Fibroblast of peridontal ligament (primary cell): ENCODE results near the gene PCNX4.

Source experiments
- DNase-seq: peaks from one replicate; pipeline ENCODE4 v3.0.0-alpha.2; 2010; ENCODE audit errors: extremely low read depth

The PCNX4 gene

DNA sequence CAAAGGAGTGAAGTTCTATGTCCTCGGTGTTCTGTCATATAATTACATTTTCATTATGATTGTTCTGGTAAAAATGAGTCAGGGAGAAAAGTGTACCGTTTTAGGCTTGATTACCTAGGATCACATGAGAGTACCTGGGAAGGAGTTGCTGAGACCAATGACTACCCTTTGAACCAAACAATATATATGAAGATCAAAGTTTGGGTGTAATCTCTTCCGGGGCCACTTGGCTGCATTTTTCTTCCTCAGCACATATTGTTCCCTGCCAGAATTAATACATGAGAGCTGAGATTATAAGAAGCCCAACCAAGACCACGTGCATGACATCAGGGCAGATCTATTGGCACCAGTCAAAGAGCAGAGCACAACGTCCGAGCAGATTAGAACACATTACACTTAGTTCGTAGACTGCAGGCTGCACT, 114.5 kb downstream of the PCNX4 start:
- DNase-seq, result no peak

DNA sequence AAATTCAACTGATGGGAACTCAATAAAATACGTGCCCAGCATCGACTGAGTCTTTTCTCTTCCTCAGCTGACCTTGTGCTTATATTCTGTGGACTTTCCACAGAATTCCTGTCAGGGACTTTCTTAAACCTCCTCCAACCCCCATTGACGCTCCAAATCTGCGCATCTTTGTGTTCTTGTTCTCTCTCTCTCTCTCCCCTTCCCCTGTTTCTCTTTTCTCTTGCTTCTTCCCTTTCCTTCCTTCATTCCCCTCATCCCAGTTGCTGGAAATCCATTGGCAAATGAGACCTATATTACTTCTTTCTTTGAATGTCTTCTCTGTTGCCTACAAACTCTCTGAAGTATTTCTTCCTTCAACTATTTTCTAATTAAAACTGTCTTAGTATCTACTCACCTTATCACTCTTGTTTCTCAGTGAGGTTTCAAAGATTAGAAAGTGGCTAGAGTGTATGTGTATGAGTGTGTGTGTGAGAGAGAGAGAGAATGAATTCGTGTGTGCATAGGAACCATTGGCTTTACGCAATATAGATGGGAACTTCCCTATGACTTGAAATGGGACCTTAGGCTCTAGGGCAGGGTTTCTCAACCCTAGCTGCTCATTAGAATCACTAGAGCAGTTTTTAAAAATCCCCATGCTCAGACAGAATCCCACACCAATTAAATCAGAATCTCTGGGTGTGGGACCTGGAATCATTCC, 115.3 kb downstream of the PCNX4 start:
- DNase-seq, result no peak

DNA sequence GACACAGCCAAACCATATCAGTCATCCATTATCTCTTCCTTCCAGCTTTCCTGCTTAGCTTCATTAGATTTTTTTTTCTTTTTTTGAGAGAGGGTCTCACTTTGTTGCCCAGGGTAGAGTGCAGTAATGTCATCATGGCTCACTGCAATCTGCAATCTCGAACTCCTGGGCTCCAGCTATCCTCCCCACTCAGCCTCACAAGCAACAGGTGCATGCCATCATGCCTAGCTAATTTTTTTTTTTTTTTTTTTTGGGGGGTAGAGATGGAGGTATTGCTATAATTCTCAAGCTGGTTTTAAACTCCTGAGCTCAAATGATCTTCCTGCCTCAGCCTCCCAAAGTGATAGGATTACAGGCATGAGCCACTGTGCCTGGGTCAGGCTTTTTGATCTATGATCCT, 119.0 kb downstream of the PCNX4 start:
- DNase-seq, result no peak

DNA sequence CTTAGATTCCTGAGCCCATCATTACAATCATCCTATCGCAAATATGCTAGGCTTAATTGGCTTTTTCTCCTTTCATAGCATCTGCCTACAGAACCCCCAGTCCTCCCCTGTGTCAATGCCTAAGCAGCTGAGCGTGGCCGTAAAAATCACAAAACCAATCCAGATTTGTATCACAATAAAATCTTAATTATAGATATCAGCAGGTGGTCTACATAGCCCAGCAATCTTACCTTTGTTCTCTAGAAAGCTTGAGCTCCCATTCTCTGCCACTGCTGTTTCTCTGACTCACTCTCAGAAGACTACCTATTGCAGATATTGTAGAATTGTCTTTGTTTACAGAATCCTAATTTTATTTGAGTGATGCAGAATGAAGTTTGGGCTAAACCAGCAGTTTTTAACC, 119.4 kb downstream of the PCNX4 start:
- no peak for DNase-seq

DNA sequence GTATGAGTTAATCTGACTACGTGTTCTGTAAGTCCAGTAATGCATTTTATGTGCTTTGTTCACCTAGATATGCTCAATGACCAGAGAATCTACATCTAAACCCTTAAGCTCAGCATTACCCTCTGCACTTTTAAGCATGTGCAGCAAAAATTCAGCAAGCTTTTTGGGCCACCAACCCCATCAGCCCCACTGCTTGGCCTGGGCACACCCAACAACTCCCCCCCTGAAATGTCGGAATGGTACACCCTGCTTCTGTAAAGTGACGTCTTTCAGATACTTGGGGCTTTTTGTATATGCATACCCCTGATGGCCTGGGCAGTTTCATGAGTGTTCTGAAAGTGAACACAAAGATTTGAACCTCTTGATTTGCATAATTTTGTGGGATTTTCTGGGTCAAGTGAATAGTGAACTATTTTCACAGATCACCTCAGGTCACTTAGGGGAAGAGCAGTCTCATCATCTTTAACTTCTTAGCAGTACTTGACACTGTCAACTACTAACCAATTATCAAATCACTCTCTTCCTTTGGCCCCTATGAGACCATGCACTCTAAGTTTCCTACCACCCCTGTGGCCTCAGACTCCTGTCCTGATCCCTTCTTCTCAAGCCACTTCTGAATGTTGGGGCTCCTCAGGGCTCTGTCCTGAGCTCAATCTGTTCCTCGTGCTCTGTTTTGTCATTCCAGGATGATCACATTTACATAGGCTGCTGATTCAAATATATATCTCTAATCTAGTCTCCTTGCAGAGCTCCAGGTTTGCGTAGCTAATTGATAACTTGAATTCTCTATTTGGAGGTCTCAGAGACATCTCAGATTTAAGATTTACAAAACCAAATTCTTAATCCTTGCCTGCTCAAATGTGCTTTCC, 121.0 kb downstream of the PCNX4 start:
- no peak for DNase-seq

DNA sequence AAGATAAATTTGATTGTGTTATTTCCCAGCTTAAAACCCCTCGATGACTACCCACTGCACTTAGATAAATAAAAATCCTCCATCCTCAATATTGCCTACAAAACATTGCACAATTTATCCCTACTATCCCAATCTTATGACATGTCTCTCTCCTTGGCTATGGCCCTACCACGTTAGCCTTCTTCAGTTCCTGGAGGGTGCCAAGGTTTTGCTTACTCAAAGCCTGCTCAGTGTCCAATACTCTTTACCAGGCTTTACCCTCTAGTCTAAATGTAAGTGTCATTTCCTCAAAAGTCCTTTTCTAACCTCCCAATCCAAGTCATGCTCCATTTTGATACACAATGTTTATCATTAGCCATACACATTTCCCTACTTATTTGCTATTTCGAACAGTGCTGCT, 122.3 kb downstream of the PCNX4 start:
- DNase-seq, result no peak

DNA sequence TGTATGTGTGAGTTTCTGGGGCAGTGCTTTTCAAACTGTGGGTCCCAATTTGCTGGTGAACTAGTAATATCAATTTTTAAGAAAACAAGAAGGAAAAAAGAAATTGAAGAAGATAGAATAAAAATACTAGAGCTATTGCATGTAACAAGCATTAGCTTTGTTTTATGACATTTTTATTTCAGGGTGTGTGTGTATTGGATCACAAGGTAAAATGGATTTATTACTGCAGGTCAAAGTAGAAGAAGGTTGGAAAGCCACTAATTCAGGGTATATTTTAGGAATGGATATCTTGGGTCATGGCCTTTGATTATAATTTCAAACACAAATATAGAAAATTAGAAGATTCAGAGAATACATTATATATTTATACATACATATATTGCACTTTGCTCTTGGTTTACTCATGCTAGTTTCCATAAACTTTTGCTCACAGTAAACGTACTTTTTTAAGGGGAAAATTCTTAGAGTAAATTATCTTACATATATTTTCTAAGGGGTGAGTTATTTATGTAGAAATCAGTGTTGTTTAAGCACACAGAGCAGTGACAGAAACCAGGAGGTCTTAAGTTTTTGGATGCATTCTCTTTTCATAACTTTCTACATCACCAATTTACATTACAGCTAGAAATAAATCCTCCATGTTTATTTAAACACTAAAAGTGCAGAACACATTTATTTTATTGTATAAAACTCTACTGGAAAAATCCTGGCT, 122.8 kb downstream of the PCNX4 start:
- no peak for DNase-seq

DNA sequence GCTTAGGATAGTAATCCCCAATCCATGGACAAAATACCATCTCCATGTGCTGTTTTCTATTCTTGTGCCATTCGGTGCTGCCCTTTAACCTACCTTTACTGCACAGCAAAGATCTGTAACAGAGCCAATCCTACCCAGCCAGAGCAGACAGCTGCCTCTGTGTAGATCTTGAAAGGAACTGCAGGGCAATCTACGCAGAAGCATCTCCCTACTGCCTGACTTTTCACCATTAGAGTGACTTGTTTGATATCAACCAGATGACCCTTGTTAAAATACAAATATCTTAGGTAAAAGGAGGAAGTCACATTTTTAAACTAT, 123.4 kb downstream of the PCNX4 start:
- no peak for DNase-seq

DNA sequence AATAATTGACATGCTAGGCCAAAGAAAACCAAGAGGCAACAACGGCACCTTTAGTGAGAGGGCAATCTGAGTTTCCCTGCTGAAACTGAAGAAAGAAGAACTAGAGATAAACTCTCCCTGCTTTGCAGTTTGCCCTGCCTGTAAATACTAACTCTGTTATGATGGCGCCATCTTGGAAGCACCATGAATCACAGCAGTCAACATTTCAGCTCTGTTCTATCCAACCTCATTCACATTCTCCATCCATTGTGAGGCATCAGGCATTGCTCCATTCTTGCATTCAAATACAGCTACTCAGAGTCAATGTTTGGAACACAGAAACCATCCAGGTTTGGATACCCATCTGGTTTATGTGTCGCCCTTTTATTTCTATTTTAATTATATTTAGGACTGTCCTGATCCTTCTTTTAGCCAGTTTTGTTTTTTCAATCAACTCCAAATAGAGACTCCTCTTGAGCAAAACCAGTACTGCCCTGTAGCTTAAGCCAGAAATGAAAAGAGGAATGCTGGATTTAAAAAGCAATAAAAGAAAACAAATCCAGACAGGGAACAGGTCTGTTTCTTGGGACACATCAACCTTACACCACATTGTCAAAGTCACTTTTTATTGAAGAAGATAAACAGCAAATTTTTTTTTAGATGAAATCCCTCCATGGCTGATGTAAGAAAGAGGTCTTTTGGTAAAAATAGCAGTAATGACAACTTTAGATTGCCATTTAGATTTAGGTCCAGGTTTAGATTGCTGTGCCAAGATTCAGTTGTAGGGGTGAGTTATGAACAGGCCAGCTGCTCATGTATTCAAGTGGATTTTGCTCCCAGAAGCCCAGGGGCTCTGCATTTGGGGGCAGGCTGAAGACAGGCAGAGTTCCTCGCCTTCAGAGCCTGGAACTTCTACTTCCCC, 124.0 kb downstream of the PCNX4 start:
- DNase-seq, result no peak

DNA sequence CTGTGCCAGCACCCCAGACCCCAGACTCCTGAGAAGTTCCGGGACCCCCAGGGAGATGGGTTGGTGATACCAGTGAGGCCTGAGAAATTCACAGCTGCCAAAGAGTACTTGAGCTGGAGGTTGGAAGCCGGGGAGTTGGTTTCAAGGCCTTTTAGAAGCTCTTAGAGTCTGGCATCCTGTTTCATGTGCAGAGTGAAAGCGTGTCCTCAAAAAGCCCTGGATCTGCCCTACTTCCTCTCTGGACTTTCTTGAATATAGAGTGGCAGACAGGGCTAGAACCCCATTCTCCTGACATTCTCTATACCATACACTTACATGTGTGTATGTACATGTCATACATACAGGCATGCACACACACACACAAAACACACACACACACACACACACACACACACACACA, 126.0 kb downstream of the PCNX4 start:
- DNase-seq, result no peak
